Thymus (tissue), 11 donors: ENCODE data around the gene DPY19L3. TPM values are rescaled to one million over a fixed set of nuclear protein-coding genes. Genes with fewer than 3 reads are reported as not detected.
A peak's percentile ranks its signal among the peaks of the same experiment; 100 is the strongest.

Source experiments
- DNase-seq, 9 donors: peaks; one replicate each; pipeline ENCODE4 v3.0.0-alpha.2; 2013; ENCODE audit warnings: low spot score in 9 of 9, low read depth in 6 of 9, missing footprints in 1 of 9
- H3K27ac ChIP-seq, 2 donors: one replicate each; pipeline ENCODE4 v1.5.1; 2013; ENCODE audit warnings: control low read depth in 1 of 2, low read depth in 1 of 2, low read length in 1 of 2, mild to moderate bottlenecking in 1 of 2, moderate library complexity in 1 of 2
- H3K27me3 ChIP-seq, 2 donors: one replicate each; pipeline ENCODE4 v1.5.1; 2013; ENCODE audit warnings: low read length in 1 of 2; ENCODE audit not compliant: control insufficient read depth in 2 of 2, insufficient read depth in 1 of 2
- H3K36me3 ChIP-seq, 2 donors: one replicate each; pipeline ENCODE4 v1.5.1; 2013; ENCODE audit warnings: low read length in 1 of 2, mild to moderate bottlenecking in 1 of 2, moderate library complexity in 1 of 2; ENCODE audit not compliant: control insufficient read depth in 2 of 2, insufficient read depth in 2 of 2
- H3K4me1 ChIP-seq, 2 donors: one replicate each; pipeline ENCODE4 v1.5.1; 2013; ENCODE audit warnings: low read length in 2 of 2; ENCODE audit not compliant: control insufficient read depth in 2 of 2, insufficient read depth in 2 of 2
- H3K4me3 ChIP-seq, 2 donors: one replicate each; pipeline ENCODE4 v1.5.1; 2013; ENCODE audit warnings: low read length in 2 of 2, control low read depth in 1 of 2, mild to moderate bottlenecking in 1 of 2
- H3K9me3 ChIP-seq, 2 donors: one replicate each; pipeline ENCODE4 v1.5.1; 2013; ENCODE audit warnings: low read length in 1 of 2, mild to moderate bottlenecking in 1 of 2; ENCODE audit not compliant: control insufficient read depth in 2 of 2, insufficient read depth in 1 of 2
- WGBS: extraction: QIAGEN DNeasy Blood & Tissue Kit; methylation state at CpG from one replicate; pipeline ENCODE4 v1.1.7; 2013; 5-methylcytosine and 5-hydroxymethylcytosine counted together
- polyA plus RNA-seq: library from polyadenylated mRNA; stranded (reverse); fragments of 200-250 nt; gene quantifications from one replicate; pipeline ENCODE4 v1.2.3, GENCODE V29; 2013
- total RNA-seq: library from RNA; stranded (reverse); fragments of 120-200 nt; gene quantifications from one replicate; pipeline ENCODE4 v1.2.4, GENCODE V29; 2013
- donor health status: healthy.

The DPY19L3 gene
- total and polyA plus RNA-seq, 2 donors, result 7.8 to 11.9 TPM

DNA sequence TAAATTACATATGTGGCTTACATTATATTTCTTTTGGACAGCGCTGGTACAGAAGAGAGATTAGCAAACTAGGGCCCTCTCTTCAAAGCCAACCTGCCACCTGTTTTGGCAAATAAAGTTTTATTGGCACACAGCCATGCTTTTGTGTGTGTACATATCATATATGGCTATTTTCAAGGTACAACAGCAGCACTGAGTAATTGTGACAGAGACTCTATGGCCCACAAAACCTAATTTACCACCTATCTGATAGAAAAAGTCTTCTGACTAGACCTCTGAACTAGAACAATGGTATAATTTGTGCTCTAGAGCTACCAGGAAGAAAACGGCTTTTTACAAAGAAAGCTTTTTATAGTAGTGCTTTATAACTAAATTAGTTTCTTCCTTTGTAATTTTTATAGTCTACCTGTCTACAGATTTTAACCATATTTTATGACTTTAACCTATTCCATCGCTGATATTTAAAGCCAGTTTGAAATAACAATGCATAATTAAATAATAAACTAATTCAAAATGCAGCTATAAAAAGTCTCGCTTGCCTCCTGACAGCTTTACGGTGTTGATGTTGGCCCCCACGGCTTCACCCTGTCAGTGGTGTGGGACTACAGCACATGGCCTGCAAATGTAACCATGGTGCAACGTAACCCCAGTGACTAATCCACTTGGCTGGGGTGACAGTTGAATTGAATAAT is 17.7 kb upstream of the DPY19L3 start:
- Histone ChIP-seq H3K27ac (no peak overlapping the region), H3K9me3 (no peaks in the 10 kb centered on the region), H3K36me3 (peaks cover 11 to 22% of the 10 kb centered on the region in 2 donors), H3K27me3 (no peaks in the 10 kb centered on the region), H3K4me1 (no peaks in the 10 kb centered on the region), H3K4me3 (no peak overlapping the region)
- DNase-seq, result no peak
- 98% methylated on average over 7 of the region's 7 CpGs for WGBS

DNA sequence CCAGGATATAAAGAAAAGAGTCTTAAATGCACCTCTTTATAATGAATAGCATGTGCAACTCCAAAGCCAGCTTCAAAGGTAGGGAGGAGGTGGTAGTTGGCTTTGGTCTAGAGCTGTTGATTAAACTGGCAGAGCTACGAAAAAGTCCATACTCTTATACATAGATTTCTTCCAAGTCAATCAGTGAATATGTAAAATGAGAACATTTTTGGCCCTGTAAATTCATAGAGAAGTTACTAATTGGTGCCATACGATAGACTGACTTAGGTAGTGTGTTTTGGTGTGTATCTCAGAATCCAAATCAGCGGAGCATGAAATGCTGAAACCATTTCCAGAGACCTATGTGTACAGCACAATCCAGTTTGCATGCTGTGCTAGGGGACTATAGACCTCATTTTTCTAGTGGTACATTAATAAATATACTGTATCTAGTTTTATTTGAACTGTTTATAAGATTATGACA is 17.1 kb upstream of the DPY19L3 start:
- Histone ChIP-seq H3K27ac (no peak overlapping the region), H3K27me3 (no peaks in the 10 kb centered on the region), H3K36me3 (peaks cover 5 to 18% of the 10 kb centered on the region in 2 donors), H3K4me1 (no peaks in the 10 kb centered on the region), H3K9me3 (no peaks in the 10 kb centered on the region), H3K4me3 (no peak overlapping the region)
- 97% methylated on average over 3 of the region's 3 CpGs for WGBS
- no peak for DNase-seq

DNA sequence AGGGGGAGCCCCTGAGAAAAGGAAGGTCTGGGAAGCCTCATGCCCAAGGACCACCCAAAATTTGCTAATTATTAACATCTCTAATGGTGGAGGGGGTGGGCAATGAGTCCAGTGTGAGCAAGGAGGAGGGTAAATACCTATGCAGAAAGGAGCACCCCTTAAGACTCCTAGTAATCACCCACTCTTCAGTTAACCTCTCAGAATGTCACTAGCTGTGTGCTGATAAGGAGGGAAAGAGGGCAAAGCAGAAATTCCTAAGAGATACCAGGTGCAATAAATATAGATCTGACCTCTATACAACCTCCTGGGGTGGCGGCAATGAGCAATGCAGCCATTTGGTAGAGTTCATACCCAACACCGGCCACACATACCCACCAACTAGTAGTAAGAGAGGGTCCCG is 12.7 kb upstream of the DPY19L3 start:
- DNase-seq, result no peak
- Histone ChIP-seq H3K27me3 (no peaks in the 10 kb centered on the region), H3K36me3 (no peaks in the 10 kb centered on the region), H3K4me3 (no peak overlapping the region), H3K4me1 (peaks cover 0 to 2% of the 10 kb centered on the region in 2 donors), H3K27ac (no peak overlapping the region), H3K9me3 (no peaks in the 10 kb centered on the region)
- WGBS, result 99% methylated on average over 3 of the region's 3 CpGs

DNA sequence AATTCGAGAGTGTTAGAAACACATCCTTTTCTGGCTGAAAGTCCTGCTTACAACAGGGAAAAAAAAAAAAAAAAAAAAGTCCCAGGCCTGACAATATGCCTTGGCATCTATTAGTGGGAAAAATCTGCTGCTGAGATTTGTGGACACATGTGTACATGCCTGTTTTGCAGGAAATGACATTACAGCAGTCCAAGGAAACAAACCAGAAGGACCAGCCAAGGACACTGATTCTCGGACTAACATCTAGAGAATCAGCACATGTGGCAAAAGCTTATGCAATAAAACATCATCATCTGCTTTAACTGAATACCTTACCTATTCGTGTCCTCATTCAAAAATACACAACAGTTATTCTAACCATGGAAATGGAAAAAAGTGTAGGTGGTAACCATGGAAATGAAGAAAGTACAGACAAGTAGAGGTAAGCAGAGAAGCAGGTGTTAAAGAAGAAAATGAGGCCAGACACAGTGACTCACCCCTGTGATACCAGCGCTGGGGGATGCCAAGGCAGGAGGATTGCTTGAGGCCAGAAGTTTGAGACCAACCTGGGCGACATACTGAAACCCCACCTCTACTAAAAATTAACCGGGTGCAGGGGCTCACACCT is 9.4 kb upstream of the DPY19L3 start:
- peak in 2 of 9 donors; percentile 9 to 32 for DNase-seq
- Histone ChIP-seq H3K4me1 (peaks cover 0 to 2% of the 10 kb centered on the region in 2 donors), H3K36me3 (no peaks in the 10 kb centered on the region), H3K4me3 (no peak overlapping the region), H3K9me3 (no peaks in the 10 kb centered on the region), H3K27me3 (no peaks in the 10 kb centered on the region), H3K27ac (peak overlapping the region in 1 of 2 donors; percentile 11)
- 90% methylated on average over 6 of the region's 6 CpGs for WGBS

DNA sequence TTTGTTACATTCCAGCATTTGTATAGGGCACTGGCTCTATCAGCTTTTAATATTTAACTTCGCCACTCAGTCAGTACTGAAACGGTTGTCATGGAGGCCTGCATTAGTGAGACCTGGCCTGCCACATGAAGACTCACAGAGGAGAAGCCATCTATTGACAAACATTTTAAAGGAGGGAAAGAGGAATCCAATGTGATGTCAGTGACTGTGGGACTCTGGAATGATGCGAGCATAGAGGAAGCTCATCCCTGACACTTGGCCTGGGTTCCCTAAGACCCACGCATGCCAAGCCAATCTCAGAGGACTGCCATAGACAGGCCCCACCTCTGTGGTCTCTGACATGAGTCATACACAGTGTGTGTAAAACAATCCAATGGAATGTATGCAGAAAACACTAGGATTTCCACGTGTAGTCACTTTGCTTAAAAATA is 7.9 kb upstream of the DPY19L3 start:
- Histone ChIP-seq H3K36me3 (no peaks in the 10 kb centered on the region), H3K27me3 (no peaks in the 10 kb centered on the region), H3K9me3 (no peaks in the 10 kb centered on the region), H3K27ac (no peak overlapping the region), H3K4me3 (no peak overlapping the region), H3K4me1 (peaks cover 0 to 2% of the 10 kb centered on the region in 2 donors)
- DNase-seq, result no peak
- 96% methylated on average over 5 of the region's 5 CpGs for WGBS

DNA sequence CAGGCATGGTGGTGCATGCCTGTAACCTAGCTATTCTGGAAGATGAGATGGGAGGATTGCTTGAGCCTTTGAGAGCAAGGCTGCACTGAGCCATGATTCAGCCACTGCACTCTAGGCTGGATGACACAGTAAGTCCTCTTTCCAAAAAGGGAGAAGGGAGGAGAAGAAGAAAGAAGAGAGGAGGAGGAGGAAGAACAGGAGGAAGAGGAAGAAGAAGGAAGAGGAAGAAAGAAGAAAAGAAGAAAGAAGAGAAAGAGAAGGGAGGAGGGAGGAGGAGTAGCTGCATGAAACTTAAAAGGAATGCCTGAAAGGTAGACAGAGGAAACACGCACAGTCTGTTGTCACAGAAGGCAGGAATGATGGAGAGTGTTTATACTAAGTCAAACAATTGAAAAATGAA is 3.6 kb upstream of the DPY19L3 start:
- Histone ChIP-seq H3K9me3 (no peaks in the 10 kb centered on the region), H3K27ac (no peak overlapping the region), H3K4me3 (no peak overlapping the region), H3K36me3 (no peaks in the 10 kb centered on the region), H3K4me1 (peaks cover 5 to 12% of the 10 kb centered on the region in 2 donors), H3K27me3 (no peaks in the 10 kb centered on the region)
- DNase-seq, result no peak
- WGBS, result 96% methylated on average over 1 of the region's 1 CpG

DNA sequence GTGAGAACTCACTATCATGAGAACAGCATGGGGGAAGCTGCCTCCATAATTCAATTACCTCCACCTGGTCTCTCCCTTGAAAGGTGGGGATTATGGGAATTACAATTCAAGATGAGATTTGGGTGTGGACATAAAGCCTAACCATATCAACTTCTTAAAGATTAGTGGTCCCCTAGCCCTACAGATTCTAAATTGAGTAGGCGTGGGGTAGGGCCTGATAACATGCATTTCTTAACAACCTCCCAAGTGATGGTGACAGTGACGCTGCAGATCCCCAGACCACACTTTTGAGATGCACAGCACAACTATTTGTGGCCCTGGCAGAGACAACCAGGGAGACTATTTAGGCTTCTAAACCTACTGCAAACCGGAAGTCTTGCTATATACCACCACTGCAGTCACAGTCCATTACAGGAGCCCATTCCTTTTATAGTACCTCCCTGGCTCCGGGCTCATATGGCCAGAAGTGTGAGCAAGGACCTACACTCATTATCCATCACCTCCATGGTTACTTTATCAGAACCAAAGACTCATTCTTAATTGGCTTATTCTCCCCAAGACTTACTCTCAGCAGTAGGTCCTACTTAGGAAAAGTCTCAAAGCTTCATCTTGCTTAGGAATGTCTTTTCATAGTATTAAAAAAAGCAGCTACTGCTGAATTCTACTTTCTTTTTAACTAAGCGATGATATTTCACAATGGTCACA is 2.1 kb upstream of the DPY19L3 start:
- 97% methylated on average over 5 of the region's 5 CpGs for WGBS
- H3K9me3 ChIP-seq, result no peaks in the 10 kb centered on the region
- H3K27me3 ChIP-seq, result no peaks in the 10 kb centered on the region
- H3K4me3 ChIP-seq, result no peak overlapping the region
- peaks cover 5 to 12% of the 10 kb centered on the region in 2 donors for H3K4me1 ChIP-seq
- H3K27ac ChIP-seq, result no peak overlapping the region
- no peak for DNase-seq
- H3K36me3 ChIP-seq, result no peaks in the 10 kb centered on the region

DNA sequence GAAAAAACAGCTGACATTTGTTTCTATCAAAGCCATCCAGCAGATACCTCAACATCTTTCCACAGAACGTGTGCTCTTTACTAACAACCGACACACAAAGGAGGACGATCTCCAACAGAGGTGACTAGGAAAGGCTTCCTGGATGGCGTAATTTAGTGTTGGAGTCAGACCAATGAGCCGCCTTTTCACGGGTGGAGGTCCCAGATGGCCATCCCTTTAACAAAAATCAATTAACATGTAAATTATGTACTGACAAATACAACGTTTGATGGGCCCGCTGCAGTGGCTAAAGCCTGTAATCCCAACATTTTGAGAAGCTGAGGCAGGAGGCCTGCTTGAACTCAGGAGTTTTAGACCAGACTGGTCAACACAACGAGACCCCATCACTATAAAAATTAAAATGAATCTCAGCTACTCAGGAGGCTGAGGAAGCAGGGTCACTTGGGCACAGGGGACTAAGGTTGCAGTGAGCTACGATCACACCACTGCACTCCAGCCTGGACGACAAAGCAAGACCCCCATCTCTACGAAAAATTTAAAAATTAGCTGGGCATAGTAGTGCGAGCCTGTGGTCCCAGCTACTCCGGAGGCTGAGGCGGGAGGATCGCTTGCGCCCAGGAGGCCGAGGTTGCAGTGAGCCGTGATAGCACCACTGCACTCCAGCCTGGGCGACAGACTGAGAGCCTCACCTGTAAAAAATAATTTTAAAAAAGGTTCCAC is 1.2 kb upstream of the DPY19L3 start:
- peaks cover 5 to 12% of the 10 kb centered on the region in 2 donors for H3K4me1 ChIP-seq
- WGBS, result 94% methylated on average over 20 of the region's 20 CpGs
- no peak for DNase-seq
- H3K4me3 ChIP-seq, result peak overlapping the region; percentile 74 to 93
- H3K36me3 ChIP-seq, result peaks cover 0 to under 1% of the 10 kb centered on the region in 2 donors
- peak overlapping the region in 1 of 2 donors; percentile 80 for H3K27ac ChIP-seq
- H3K9me3 ChIP-seq, result no peaks in the 10 kb centered on the region
- H3K27me3 ChIP-seq, result no peaks in the 10 kb centered on the region
